Measurements from ENCODE around the gene ZNF614. TPM values are rescaled to one million over a fixed set of nuclear protein-coding genes. Genes with fewer than 3 reads are reported as not detected.

ZNF614 gene
- total and polyA plus RNA-seq, 2 of the 13 experiments (the other 11 are each of a cell fraction or from before 2014, with no cell fraction given), result 13.0 to 22.8 TPM

- TF ChIP-seq ZNF335 (CRISPR knock-in tag; IDR thresholded peaks at IDR 0.05) (peak; percentile 90), FOXO4 (CRISPR knock-in tag; conservative IDR thresholded peaks at IDR 0.05) (no peak), ZIK1 (CRISPR knock-in tag; IDR thresholded peaks at IDR 0.05; ENCODE audit: borderline replicate concordance, low read depth) (no peak; the same call in 1 of the 2 replicates), ZBTB37 (CRISPR knock-in tag; IDR thresholded peaks at IDR 0.05) (no peak), ZNF839 (CRISPR knock-in tag; IDR thresholded peaks at IDR 0.05; ENCODE audit: borderline replicate concordance) (no peak), PLRG1 (conservative IDR thresholded peaks at IDR 0.05) (no peak), KDM2A (CRISPR knock-in tag; IDR thresholded peaks at IDR 0.05; ENCODE audit: borderline replicate concordance, low read depth) (peak; percentile 71; the same call in 1 of the 2 replicates), REPIN1 (CRISPR knock-in tag; IDR thresholded peaks at IDR 0.05; ENCODE audit: borderline replicate concordance, low read depth) (no peak; the same call in 1 of the 2 replicates), ZNF639 (CRISPR knock-in tag; conservative IDR thresholded peaks at IDR 0.05) (peak; percentile 81; the same call in 1 of the 2 replicates), ZMYM3 (CRISPR knock-in tag; IDR thresholded peaks at IDR 0.05) (peak; percentile 55; the same call in 1 of the 2 replicates), MLX (CRISPR knock-in tag; IDR thresholded peaks at IDR 0.05) (peak; percentile 44; the same call in 1 of the 2 replicates), HMG20A (CRISPR knock-in tag; IDR thresholded peaks at IDR 0.05; ENCODE audit: borderline replicate concordance) (peak; percentile 48; the same call in 1 of the 2 replicates), SATB2 (CRISPR knock-in tag; IDR thresholded peaks at IDR 0.05) (no peak), ZSCAN12 (CRISPR knock-in tag; IDR thresholded peaks at IDR 0.05) (no peak), SMAD9 (CRISPR knock-in tag; IDR thresholded peaks at IDR 0.05) (0 out of 2 replicates have a peak, but pooled peaks have one; percentile 53), ZNF362 (CRISPR knock-in tag; IDR thresholded peaks at IDR 0.05; ENCODE audit: borderline replicate concordance) (no peak), MIXL1 (CRISPR knock-in tag; IDR thresholded peaks at IDR 0.05) (peak; percentile 91), MED13 (CRISPR knock-in tag; IDR thresholded peaks at IDR 0.05) (peak; percentile 50; the same call in 1 of the 2 replicates), SP1 (IDR thresholded peaks at IDR 0.05) (no peak), SP1 (CRISPR knock-in tag; IDR thresholded peaks at IDR 0.05) (no peak), FOXA3 (CRISPR knock-in tag; IDR thresholded peaks at IDR 0.05) (peak; percentile 66), SP5 (CRISPR knock-in tag; IDR thresholded peaks at IDR 0.05; ENCODE audit: borderline replicate concordance, low read depth) (no peak), PPARG (CRISPR knock-in tag; conservative IDR thresholded peaks at IDR 0.05) (peak; percentile 76)
These were observed 41.6 kb downstream of the ZNF614 start, which contains the start of gene ZNF350 (continued) for GRCh38 chr19:51986309-51987291.

Data from HepG2 (cell line).